DOHH2 (cell line): ENCODE measurements around the gene UBE2Z.

Source experiments
- CTCF ChIP-seq: fragments of 200-600 bp; sonication (generic); IDR thresholded peaks from one replicate; pipeline ENCODE4 v1.5.1; 2014; ENCODE audit warnings: antibody characterized with exemption, mild to moderate bottlenecking, low read depth, low read length; ENCODE audit not compliant: poor library complexity, severe bottlenecking
- EZH2phosphoT487 ChIP-seq: fragments of 200-600 bp; sonication (generic); IDR thresholded peaks from 2 replicates; pipeline ENCODE4 v1.6.1; 2017; ENCODE audit warnings: borderline replicate concordance, mild to moderate bottlenecking, antibody characterized with exemption, low read length, moderate library complexity, mixed read lengths

- TF ChIP-seq CTCF (no peak), EZH2phosphoT487 (no peak)
These were observed 4.8 kb upstream of the UBE2Z start for GRCh38 chr17:48903401-48903800.
